ENCODE data around the gene NOL3.

Gene NOL3

GRCh38 chr16:67206838-67207248, 36.5 kb downstream of the NOL3 start:
- DNase-seq (ENCODE audit: low read depth in 2 of 2), result no peak

- no peak for DNase-seq (ENCODE audit: low read depth in 2 of 2)
Measured at GRCh38 chr16:67207249-67208091, 37.1 kb downstream of the NOL3 start.

GRCh38 chr16:67208154-67208896, 38.0 kb downstream of the NOL3 start:
- DNase-seq (ENCODE audit: low read depth in 2 of 2), result no peak

GRCh38 chr16:67209565-67209964, 39.2 kb downstream of the NOL3 start:
- no peak for DNase-seq (ENCODE audit: low read depth in 2 of 2)

GRCh38 chr16:67210069-67210937, 40.0 kb downstream of the NOL3 start:
- DNase-seq (ENCODE audit: low read depth in 2 of 2), result no peak

- DNase-seq (ENCODE audit: low read depth in 2 of 2), result no peak
Measured at GRCh38 chr16:67211674-67212073, 41.3 kb downstream of the NOL3 start.

GRCh38 chr16:67212766-67213165, 42.4 kb downstream of the NOL3 start:
- no peak for DNase-seq (ENCODE audit: low read depth in 2 of 2)

- DNase-seq (ENCODE audit: low read depth in 2 of 2), result no peak
Measured at GRCh38 chr16:67213197-67214019, 43.1 kb downstream of the NOL3 start.

GRCh38 chr16:67215706-67216105, 45.4 kb downstream of the NOL3 start:
- DNase-seq (ENCODE audit: low read depth in 2 of 2), result no peak

GRCh38 chr16:67216612-67217490, 46.5 kb downstream of the NOL3 start:
- no peak for DNase-seq (ENCODE audit: low read depth in 2 of 2)

GRCh38 chr16:67223992-67224391, 53.7 kb downstream of the NOL3 start:
- DNase-seq (ENCODE audit: low read depth in 2 of 2), result no peak

All from activated CD4-positive, alpha-beta T cell treated with anti-CD3 and anti-CD28 coated beads for 24 hours (primary cell).